ENCODE measurements around the gene ZNF423. TPM values are rescaled to one million over a fixed set of nuclear protein-coding genes. Genes with fewer than 3 reads are reported as not detected.
"Not testable (repeated sequence)": the region's sequence is repeated elsewhere in the genome, so short reads cannot be mapped to it uniquely, and the experiment has no call there.

ZNF423 gene
- total RNA-seq, 2 experiments from 2014 or later, result not detected

DNA sequence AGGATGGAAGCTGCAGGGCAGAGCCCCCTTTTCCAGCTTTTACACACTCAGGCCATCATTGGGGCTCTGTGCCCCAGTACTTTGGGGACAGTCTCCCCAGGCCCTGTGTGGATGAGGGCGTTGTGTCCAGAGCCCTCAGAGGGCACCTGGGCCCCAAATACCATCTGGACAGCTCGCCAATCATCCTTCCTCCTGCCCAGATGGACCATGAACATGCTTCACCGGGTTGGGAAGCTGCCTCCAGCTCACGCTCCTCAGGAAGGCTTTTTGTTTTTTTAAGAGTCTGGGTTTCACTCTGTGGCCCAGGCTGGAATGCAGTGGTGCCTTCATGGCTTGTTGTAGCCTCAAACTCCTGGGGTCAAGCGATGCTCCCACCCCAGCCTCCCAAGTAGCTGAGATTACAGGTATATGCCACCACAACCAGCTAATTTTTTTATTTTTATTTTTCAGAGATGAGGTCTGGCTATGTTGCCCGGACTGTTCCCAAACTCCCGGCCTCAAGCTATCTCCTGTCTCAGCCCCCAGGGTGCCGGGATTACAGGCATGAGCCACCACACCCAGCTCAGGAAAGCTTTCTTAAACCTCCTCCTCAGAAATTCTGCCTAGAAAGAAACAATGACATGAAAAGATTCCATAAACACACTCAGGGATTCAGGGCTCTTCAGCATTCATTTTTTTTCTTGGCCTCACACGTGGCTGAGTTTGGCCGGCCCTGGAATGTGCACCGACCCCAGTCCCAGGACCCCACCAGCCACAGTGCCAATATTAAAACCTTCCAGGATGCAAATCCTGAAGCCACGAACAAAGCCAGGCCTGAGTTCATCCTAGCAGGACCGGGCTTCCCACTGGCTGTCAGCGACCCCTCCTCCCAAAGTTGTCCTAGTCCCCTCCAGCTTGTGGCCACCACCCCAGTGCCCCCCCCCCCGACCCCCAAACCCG, 27.4 kb upstream of the ZNF423 start:
- no peak for DNase-seq
- POLR2A ChIA-PET, result no interaction called here
- Mint-ChIP-seq H3K27ac (no peak overlapping the region), H3K4me3 (no peak overlapping the region), H3K27me3 (peaks cover 8% of the 10 kb centered on the region), H3K9me3 (no peaks in the 10 kb centered on the region), H3K36me3 (ENCODE audit: low read depth) (no peaks in the 10 kb centered on the region), H3K4me1 (no peaks in the 10 kb centered on the region)
- CTCF ChIA-PET, result no interaction called here

GRCh38 chr16:49881890-49882289, 26.0 kb upstream of the ZNF423 start:
- CTCF ChIA-PET, result no interaction called here
- POLR2A ChIA-PET, result no interaction called here

GRCh38 chr16:49878540-49878939, 22.6 kb upstream of the ZNF423 start:
- H3K36me3 Mint-ChIP-seq (ENCODE audit: low read depth); H3K27ac Mint-ChIP-seq; CTCF ChIA-PET; POLR2A ChIA-PET; H3K9me3 Mint-ChIP-seq; H3K4me3 Mint-ChIP-seq; H3K4me1 Mint-ChIP-seq; DNase-seq: not testable (repeated sequence)
- H3K27me3 Mint-ChIP-seq, result peaks cover 23% of the 10 kb centered on the region

More at GRCh38 chr16:49881890-49882289, 26.0 kb upstream of the ZNF423 start:
- H3K27me3 Mint-ChIP-seq, result peaks cover 13% of the 10 kb centered on the region
- H3K4me1 Mint-ChIP-seq, result no peaks in the 10 kb centered on the region
- no peaks in the 10 kb centered on the region for H3K9me3 Mint-ChIP-seq
- no peak for DNase-seq
- no peak overlapping the region for H3K4me3 Mint-ChIP-seq
- no peaks in the 10 kb centered on the region for H3K36me3 Mint-ChIP-seq (ENCODE audit: low read depth)
- no peak overlapping the region for H3K27ac Mint-ChIP-seq

DNA sequence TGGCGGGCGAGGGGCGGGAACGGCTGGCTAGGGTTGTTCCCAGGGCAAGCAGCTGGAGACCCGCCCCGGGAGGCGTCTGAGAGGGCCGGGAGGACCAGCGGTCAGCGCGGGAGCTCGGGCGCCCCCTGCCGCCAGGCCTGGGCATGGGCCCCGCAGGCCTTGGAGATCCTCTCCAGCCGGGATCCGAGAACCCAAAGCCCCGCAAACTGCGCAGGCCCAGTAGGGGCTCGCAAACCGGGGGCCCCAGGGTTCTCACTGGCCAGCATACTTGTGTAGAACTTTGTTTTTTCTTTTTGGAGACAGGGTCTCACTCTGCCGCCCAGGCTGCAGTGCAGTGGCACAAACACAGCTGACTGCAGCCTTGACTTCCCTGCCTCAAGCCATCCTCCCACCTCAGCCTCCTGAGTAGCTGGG, 20.8 kb upstream of the ZNF423 start:
- DNase-seq, result peak; percentile 41
- ChIA-PET CTCF (interaction anchor here (0.6 to 2.6 kb wide), 10 partner anchors 14 to 352 kb away, joined by 3 to 13 read pairs (median 3); no protein-coding TSS in a partner anchor), POLR2A (no interaction called here)
- no peaks in the 10 kb centered on the region for H3K4me1 Mint-ChIP-seq
- H3K27ac Mint-ChIP-seq, result no peak overlapping the region
- H3K9me3 Mint-ChIP-seq, result no peaks in the 10 kb centered on the region
- H3K4me3 Mint-ChIP-seq, result no peak overlapping the region
- no peaks in the 10 kb centered on the region for H3K36me3 Mint-ChIP-seq (ENCODE audit: low read depth)
- peaks cover 28% of the 10 kb centered on the region for H3K27me3 Mint-ChIP-seq

GRCh38 chr16:49875806-49876715, 20.1 kb upstream of the ZNF423 start:
- no peak overlapping the region for H3K4me3 Mint-ChIP-seq
- ChIA-PET POLR2A (no interaction called here), CTCF (interaction anchor here (0.9 to 2.6 kb wide), 7 partner anchors 13 to 352 kb away, joined by 3 to 13 read pairs (median 3); no protein-coding TSS in a partner anchor)
- H3K27ac Mint-ChIP-seq, result no peak overlapping the region
- no peaks in the 10 kb centered on the region for H3K4me1 Mint-ChIP-seq
- H3K36me3 Mint-ChIP-seq (ENCODE audit: low read depth), result no peaks in the 10 kb centered on the region
- no peaks in the 10 kb centered on the region for H3K9me3 Mint-ChIP-seq
- H3K27me3 Mint-ChIP-seq, result peaks cover 28% of the 10 kb centered on the region
- DNase-seq, result no peak

- H3K4me1 Mint-ChIP-seq, result no peaks in the 10 kb centered on the region
- H3K9me3 Mint-ChIP-seq, result no peaks in the 10 kb centered on the region
- DNase-seq, result no peak
- peaks cover 26% of the 10 kb centered on the region for H3K27me3 Mint-ChIP-seq
- ChIA-PET POLR2A (no interaction called here), CTCF (no interaction called here)
- no peak overlapping the region for H3K27ac Mint-ChIP-seq
- H3K36me3 Mint-ChIP-seq (ENCODE audit: low read depth), result no peaks in the 10 kb centered on the region
- H3K4me3 Mint-ChIP-seq, result no peak overlapping the region
Observed at GRCh38 chr16:49874613-49875237, 18.8 kb upstream of the ZNF423 start.

GRCh38 chr16:49871824-49872223, 15.9 kb upstream of the ZNF423 start:
- H3K4me1 Mint-ChIP-seq; H3K36me3 Mint-ChIP-seq (ENCODE audit: low read depth); DNase-seq; H3K9me3 Mint-ChIP-seq; H3K27ac Mint-ChIP-seq; H3K4me3 Mint-ChIP-seq; POLR2A ChIA-PET: not testable (repeated sequence)
- CTCF ChIA-PET, result interaction anchor here (1.5 kb wide), 1 partner anchor 14 kb away, joined by 7 read pairs; no protein-coding TSS in a partner anchor
- H3K27me3 Mint-ChIP-seq, result peaks cover 23% of the 10 kb centered on the region

GRCh38 chr16:49869731-49870130, 13.8 kb upstream of the ZNF423 start:
- no peak for DNase-seq
- ChIA-PET POLR2A (no interaction called here), CTCF (interaction anchor here (2.7 kb wide), 1 partner anchor 12 kb away, joined by 11 read pairs; no protein-coding TSS in a partner anchor)
- no peaks in the 10 kb centered on the region for H3K9me3 Mint-ChIP-seq
- H3K36me3 Mint-ChIP-seq (ENCODE audit: low read depth), result no peaks in the 10 kb centered on the region
- H3K4me3 Mint-ChIP-seq, result no peak overlapping the region
- H3K4me1 Mint-ChIP-seq, result no peaks in the 10 kb centered on the region
- H3K27me3 Mint-ChIP-seq, result peaks cover 15% of the 10 kb centered on the region
- no peak overlapping the region for H3K27ac Mint-ChIP-seq

- no peak for DNase-seq
- no peaks in the 10 kb centered on the region for H3K4me1 Mint-ChIP-seq
- no peak overlapping the region for H3K27ac Mint-ChIP-seq
- peaks cover 14% of the 10 kb centered on the region for H3K27me3 Mint-ChIP-seq
- no peaks in the 10 kb centered on the region for H3K36me3 Mint-ChIP-seq (ENCODE audit: low read depth)
- ChIA-PET POLR2A (no interaction called here), CTCF (interaction anchor here (2.7 kb wide), 1 partner anchor 10 kb away, joined by 11 read pairs; no protein-coding TSS in a partner anchor)
- H3K9me3 Mint-ChIP-seq, result no peaks in the 10 kb centered on the region
- H3K4me3 Mint-ChIP-seq, result no peak overlapping the region
Observed at GRCh38 chr16:49867796-49868668, 12.1 kb upstream of the ZNF423 start.

DNA sequence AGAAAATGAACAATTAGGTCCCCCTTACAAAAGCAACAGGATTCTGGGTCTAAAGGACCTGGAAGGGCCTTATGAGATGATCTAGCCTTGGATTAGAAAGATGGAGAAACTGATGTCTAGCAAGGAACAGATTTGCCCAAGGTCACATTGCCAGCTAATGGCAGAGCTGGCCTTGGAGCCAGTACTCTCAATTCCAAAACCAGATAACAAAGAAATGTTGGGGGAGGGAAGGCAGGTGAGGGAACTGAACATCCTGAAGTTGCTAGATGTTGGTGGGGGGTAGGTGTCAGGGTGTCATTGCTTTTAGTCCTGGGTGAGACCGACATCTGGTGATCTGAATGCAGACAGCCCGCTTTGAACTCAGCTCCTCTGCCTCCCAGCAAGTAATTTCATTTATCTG, 11.3 kb upstream of the ZNF423 start:
- H3K27ac Mint-ChIP-seq, result no peak overlapping the region
- H3K9me3 Mint-ChIP-seq, result no peaks in the 10 kb centered on the region
- POLR2A ChIA-PET, result no interaction called here
- H3K27me3 Mint-ChIP-seq, result peaks cover 13% of the 10 kb centered on the region
- no peaks in the 10 kb centered on the region for H3K36me3 Mint-ChIP-seq (ENCODE audit: low read depth)
- no peaks in the 10 kb centered on the region for H3K4me1 Mint-ChIP-seq
- H3K4me3 Mint-ChIP-seq, result no peak overlapping the region
- CTCF ChIA-PET, result interaction anchor here (2.7 kb wide), 1 partner anchor 9 kb away, joined by 11 read pairs; no protein-coding TSS in a partner anchor
- DNase-seq, result no peak

GRCh38 chr16:49866595-49867071, 10.7 kb upstream of the ZNF423 start:
- no peak overlapping the region for H3K4me3 Mint-ChIP-seq
- H3K27ac Mint-ChIP-seq, result no peak overlapping the region
- no peak for DNase-seq
- H3K4me1 Mint-ChIP-seq, result no peaks in the 10 kb centered on the region
- ChIA-PET CTCF (no interaction called here), POLR2A (no interaction called here)
- H3K27me3 Mint-ChIP-seq, result peaks cover 17% of the 10 kb centered on the region
- no peaks in the 10 kb centered on the region for H3K9me3 Mint-ChIP-seq
- no peaks in the 10 kb centered on the region for H3K36me3 Mint-ChIP-seq (ENCODE audit: low read depth)

GRCh38 chr16:49862694-49863093, 6.8 kb upstream of the ZNF423 start:
- H3K9me3 Mint-ChIP-seq, result no peaks in the 10 kb centered on the region
- ChIA-PET CTCF (interaction anchor here (1.9 kb wide), 1 partner anchor 14 kb away, joined by 7 read pairs; no protein-coding TSS in a partner anchor), POLR2A (no interaction called here)
- H3K27me3 Mint-ChIP-seq, result peaks cover 34% of the 10 kb centered on the region
- peaks cover 6% of the 10 kb centered on the region for H3K4me1 Mint-ChIP-seq
- no peak for DNase-seq
- no peaks in the 10 kb centered on the region for H3K36me3 Mint-ChIP-seq (ENCODE audit: low read depth)
- no peak overlapping the region for H3K4me3 Mint-ChIP-seq
- no peak overlapping the region for H3K27ac Mint-ChIP-seq

Measured in activated CD4-positive, alpha-beta memory T cell treated with anti-CD3 and anti-CD28 coated beads, Interleukin-2, amount 10 ng/mL, durations not matched to agents 7 days and 5 days (primary cell).